NCI-H510A treated with DMSO at 0.1 percent for 48 hours (cell line): ENCODE measurements around the gene UBE2F.
"Not testable (repeated sequence)": the region's sequence is repeated elsewhere in the genome, so short reads cannot be mapped to it uniquely, and the experiment has no call there.

Source experiments
- DNase-seq: peaks from one replicate; lab custom pipeline; 2025; lab: John Stamatoyannopoulos, UW

The UBE2F gene

GRCh38 chr2:238046725-238047270 is 80.0 kb downstream of the UBE2F start:
- DNase-seq: no peak

GRCh38 chr2:238053191-238053776 is 86.5 kb downstream of the UBE2F start:
- DNase-seq: no peak

GRCh38 chr2:238055841-238056240 is 89.0 kb downstream of the UBE2F start:
- no peak for DNase-seq

GRCh38 chr2:238057696-238058575 is 91.1 kb downstream of the UBE2F start:
- DNase-seq: not testable (repeated sequence)

GRCh38 chr2:238059505-238059904 is 92.7 kb downstream of the UBE2F start:
- DNase-seq: no peak

GRCh38 chr2:238060096-238060541 is 93.3 kb downstream of the UBE2F start:
- no peak for DNase-seq

- peak; percentile 95 for DNase-seq
Observed at GRCh38 chr2:238060542-238061314, 93.9 kb downstream of the UBE2F start, which contains the start of gene SCLY. TSS of gene SCLY (plus strand) at chr2:238061001. CDS start at chr2:238061055, 54 bp downstream.

- DNase-seq: peak; percentile 66
Observed at GRCh38 chr2:238061315-238062202, 94.7 kb downstream of the UBE2F start.

GRCh38 chr2:238063414-238064189 is 96.8 kb downstream of the UBE2F start:
- DNase-seq: no peak

- DNase-seq: no peak
Observed at GRCh38 chr2:238064376-238064775, 97.6 kb downstream of the UBE2F start.

GRCh38 chr2:238065071-238065846 is 98.4 kb downstream of the UBE2F start:
- no peak for DNase-seq

GRCh38 chr2:238066218-238066617 is 99.4 kb downstream of the UBE2F start:
- DNase-seq: no peak

GRCh38 chr2:238066718-238067117 is 99.9 kb downstream of the UBE2F start:
- DNase-seq: not testable (repeated sequence)

- no peak for DNase-seq
Observed at GRCh38 chr2:238067939-238068338, 101.1 kb downstream of the UBE2F start.

- no peak for DNase-seq
Observed at GRCh38 chr2:238069021-238069709, 102.4 kb downstream of the UBE2F start.

- DNase-seq: no peak
Observed at GRCh38 chr2:238069877-238070276, 103.1 kb downstream of the UBE2F start.

GRCh38 chr2:238075397-238075796 is 108.6 kb downstream of the UBE2F start:
- no peak for DNase-seq

GRCh38 chr2:238077292-238077691 is 110.5 kb downstream of the UBE2F start:
- DNase-seq: no peak

- DNase-seq: no peak
Observed at GRCh38 chr2:238079874-238080327, 113.1 kb downstream of the UBE2F start.
